B cell (primary cell): ENCODE results near the gene RIIAD1. TPM values are rescaled to one million over a fixed set of nuclear protein-coding genes. Genes with fewer than 3 reads are reported as not detected.

Experiments used
- ATAC-seq: fragments of 200-7000 bp; cut with Tn5 transposase; one replicate; pipeline ENCODE4 v1.10.0; 2021; ENCODE audit warnings: low read depth, mild to moderate bottlenecking, moderate number of reproducible peaks, moderate library complexity
- CTCF ChIA-PET: fragments of 350-600 bp; sonication (Branson Sonifier 250); formaldehyde crosslinking; loops from one replicate; lab custom pipeline; 2021; ENCODE audit warnings: antibody characterized with exemption, inconsistent platforms; lab: Charles Lee
- POLR2A ChIA-PET: fragments of 350-600 bp; sonication (Branson Sonifier 250); formaldehyde crosslinking; loops from one replicate; lab custom pipeline; 2021; ENCODE audit warnings: antibody characterized with exemption; lab: Charles Lee
- DNase-seq: peaks from one replicate; pipeline ENCODE4 v3.0.0; 2013
- H2AFZ ChIP-seq: 2 replicates; pipeline ENCODE4 v1.6.1; 2012; ENCODE audit warnings: mild to moderate bottlenecking, low read depth, low read length; ENCODE audit not compliant: insufficient read depth, poor library complexity, severe bottlenecking
- H3K27ac ChIP-seq, 2 donors: 1 replicate in 1 of 2; 2 replicates in 1 of 2; pipeline ENCODE4 v1.5.1; 2012 to 2013; ENCODE audit warnings: low read length in 2 of 2, mild to moderate bottlenecking in 2 of 2, moderate library complexity in 1 of 2
- H3K27me3 ChIP-seq, 4 experiments: fragments of 200-600 bp in 1 of 4; sonication (generic) in 1 of 4; replicated peaks in 1 of 4; 1 replicate in 2 of 4; 2 replicates in 2 of 4; pipeline versions ENCODE4 v1.6.1 to v1.7.0; 2013 to 2016; ENCODE audit warnings: low read length in 3 of 4, mild to moderate bottlenecking in 2 of 4, mixed read lengths in 1 of 4, moderate library complexity in 1 of 4; ENCODE audit not compliant: insufficient read depth in 4 of 4, control insufficient read depth in 3 of 4; ENCODE audit errors: control extremely low read depth in 1 of 4
- H3K36me3 ChIP-seq, 2 experiments: replicated peaks in 1 of 2; 1 replicate in 1 of 2; 2 replicates in 1 of 2; pipeline versions ENCODE4 v1.6.1 to v1.7.1; 2013; ENCODE audit warnings: low read length in 1 of 2; ENCODE audit not compliant: insufficient read depth in 2 of 2, control insufficient read depth in 1 of 2; ENCODE audit errors: control extremely low read depth in 1 of 2, extremely low read depth in 1 of 2
- H3K4me1 ChIP-seq, 2 donors: fragments of 200-600 bp in 1 of 2; sonication (generic) in 1 of 2; 1 replicate in 1 of 2; 2 replicates in 1 of 2; pipeline versions ENCODE4 v1.5.1 to v1.6.1; 2013 to 2017; ENCODE audit warnings: low read length in 2 of 2; ENCODE audit not compliant: control insufficient read depth in 2 of 2, insufficient read depth in 2 of 2
- H3K4me2 ChIP-seq: replicated peaks from 2 replicates; pipeline ENCODE3; 2012; ENCODE audit warnings: mild to moderate bottlenecking, low read depth, low read length; ENCODE audit not compliant: poor library complexity, severe bottlenecking
- H3K4me3 ChIP-seq, 5 experiments: fragments of 200-600 bp in 1 of 5; sonication (generic) in 1 of 5; 1 replicate in 3 of 5; 2 replicates in 2 of 5; pipeline versions ENCODE4 v1.5.1 to v1.7.0; 2011 to 2016; ENCODE audit warnings: low read length in 4 of 5, mild to moderate bottlenecking in 4 of 5, low read depth in 2 of 5, control low read depth in 1 of 5, moderate library complexity in 1 of 5; ENCODE audit not compliant: insufficient read depth in 1 of 5; ENCODE audit errors: control extremely low read depth in 1 of 5, extremely low read depth in 1 of 5
- H3K79me2 ChIP-seq: fragments of 200-600 bp; sonication (generic); one replicate; pipeline ENCODE4 v1.6.0; 2016; ENCODE audit warnings: low read length; ENCODE audit not compliant: control insufficient read depth, insufficient read depth
- H3K9ac ChIP-seq: fragments of 200-600 bp; sonication (generic); 2 replicates; pipeline ENCODE4 v1.6.1; 2017; ENCODE audit warnings: mild to moderate bottlenecking, low read length, moderate library complexity
- H3K9me3 ChIP-seq, 3 donors: one replicate each; pipeline versions ENCODE4 v1.6.1 to v1.7.1; 2013; ENCODE audit warnings: low read length in 2 of 3; ENCODE audit not compliant: control insufficient read depth in 2 of 3, insufficient read depth in 1 of 3; ENCODE audit errors: control extremely low read depth in 1 of 3
- H4K20me1 ChIP-seq: 2 replicates; pipeline ENCODE4 v1.6.0; 2012; ENCODE audit warnings: mild to moderate bottlenecking, low read length; ENCODE audit not compliant: insufficient read depth, control insufficient read depth, poor library complexity, severe bottlenecking
- H3K27ac Mint-ChIP-seq: one replicate; pipeline ENCODE4 v1.8.0; 2021; ENCODE audit warnings: mixed read lengths
- H3K27me3 Mint-ChIP-seq: one replicate; pipeline ENCODE4 v1.8.0; 2021; ENCODE audit warnings: mixed read lengths
- H3K4me1 Mint-ChIP-seq: one replicate; pipeline ENCODE4 v1.8.0; 2021; ENCODE audit warnings: mixed read lengths
- H3K4me3 Mint-ChIP-seq: one replicate; pipeline ENCODE4 v1.8.0; 2021; ENCODE audit warnings: mixed read lengths
- H3K9me3 Mint-ChIP-seq: one replicate; pipeline ENCODE4 v1.8.0; 2022; ENCODE audit warnings: mixed read lengths; ENCODE audit not compliant: insufficient read depth
- CTCF ChIP-seq: fragments of 200-600 bp; IDR thresholded peaks from one replicate; pipeline ENCODE4 v1.8.0; 2022; ENCODE audit warnings: antibody characterized with exemption, mild to moderate bottlenecking
- EZH2 ChIP-seq: IDR thresholded peaks from 2 replicates; pipeline ENCODE4 v1.6.1; 2012; ENCODE audit warnings: borderline replicate concordance, low read depth, mild to moderate bottlenecking, moderate library complexity, low read length; ENCODE audit not compliant: insufficient read depth, poor library complexity, severe bottlenecking
- WGBS: methylation state at CpG from one replicate; pipeline ENCODE4 v1.1.5; 2013; ENCODE audit warnings: missing lambda C conversion rate; ENCODE audit not compliant: insufficient coverage; 5-methylcytosine and 5-hydroxymethylcytosine counted together
- intact Hi-C: fragments of 100-400 bp; cut with micrococcal nuclease; formaldehyde crosslinking; loops from one replicate; pipeline ENCODE4 v1.10.0; 2022
- polyA plus RNA-seq: library from polyadenylated mRNA; depleted of rRNA; stranded (reverse); fragments of >200 nt; gene quantifications from 2 replicates; pipeline ENCODE4 v1.2.3, GENCODE V29; 2012
- total RNA-seq, 2 donors: library from RNA; stranded (reverse); fragments of 120-200 nt in 1 of 2; gene quantifications; 1 replicate in 1 of 2; 2 replicates in 1 of 2; pipeline versions ENCODE4 v1.2.3 to v1.2.4, GENCODE V29; 2013 to 2022

RIIAD1 gene
- total and polyA plus RNA-seq, 2 donors (not counting 1 experiment from before 2014, with no cell fraction given): not detected

GRCh38 chr1:151680391-151680790 is 40.9 kb upstream of the RIIAD1 start:
- Mint-ChIP-seq H3K4me1 (no peaks in the 10 kb centered on the region), H3K9me3 (no peaks in the 10 kb centered on the region), H3K27ac (no peak overlapping the region), H3K27me3 (no peaks in the 10 kb centered on the region), H3K4me3 (no peak overlapping the region)
- intact Hi-C loops: no loop called here
- Histone ChIP-seq H3K4me3 (no peak overlapping the region), H3K4me1 (no peaks in the 10 kb centered on the region), H2AFZ (no peak overlapping the region), H3K79me2 (no peaks in the 10 kb centered on the region), H3K27ac (no peak overlapping the region), H3K27me3 (no peaks in the 10 kb centered on the region), H3K36me3 (peaks cover 8% of the 10 kb centered on the region in 2 experiments), H3K4me2 (no peak overlapping the region), H3K9me3 (no peaks in the 10 kb centered on the region), H3K9ac (no peak overlapping the region), H4K20me1 (no peaks in the 10 kb centered on the region)
- POLR2A ChIA-PET: no interaction called here
- ATAC-seq: no peak
- DNase-seq: no peak
- CTCF ChIA-PET: interaction anchor here (0.7 kb wide), 1 partner anchor 160 kb away, joined by 5 read pairs; no protein-coding TSS in a partner anchor
- TF ChIP-seq CTCF (no peak), EZH2 (no peak)
- no CpG with 5 or more reads among the region's 4 CpGs for WGBS

GRCh38 chr1:151680826-151681225 is 40.5 kb upstream of the RIIAD1 start:
- H3K27ac Mint-ChIP-seq: no peak overlapping the region
- POLR2A ChIA-PET: no interaction called here
- intact Hi-C loops: no loop called here

More at GRCh38 chr1:151680826-151681225, 40.5 kb upstream of the RIIAD1 start:
- CTCF ChIA-PET: interaction anchor here (0.7 kb wide), 1 partner anchor 161 kb away, joined by 5 read pairs; no protein-coding TSS in a partner anchor
- Histone ChIP-seq H3K4me3 (no peak overlapping the region), H2AFZ (no peak overlapping the region), H3K36me3 (peaks cover 8 to 9% of the 10 kb centered on the region in 2 experiments), H3K9ac (no peak overlapping the region), H3K79me2 (no peaks in the 10 kb centered on the region), H3K27me3 (no peaks in the 10 kb centered on the region), H3K4me2 (no peak overlapping the region), H3K9me3 (no peaks in the 10 kb centered on the region), H4K20me1 (no peaks in the 10 kb centered on the region), H3K27ac (no peak overlapping the region), H3K4me1 (no peaks in the 10 kb centered on the region)
- H3K4me1 Mint-ChIP-seq: no peaks in the 10 kb centered on the region
- H3K9me3 Mint-ChIP-seq: no peaks in the 10 kb centered on the region
- no peaks in the 10 kb centered on the region for H3K27me3 Mint-ChIP-seq
- no peak overlapping the region for H3K4me3 Mint-ChIP-seq
- DNase-seq (no peak), ATAC-seq (no peak)
- no peak for TF ChIP-seq CTCF
- no peak for TF ChIP-seq EZH2
- 83% methylated on average over 1 of the region's 3 CpGs for WGBS
